Thymus (tissue), 11 donors: Measurements from ENCODE around the gene BBS12. TPM values are rescaled to one million over a fixed set of nuclear protein-coding genes. Genes with fewer than 3 reads are reported as not detected.

ENCODE experiments used
- DNase-seq, 9 donors: peaks; one replicate each; pipeline ENCODE4 v3.0.0-alpha.2; 2013; ENCODE audit warnings: low spot score in 9 of 9, low read depth in 6 of 9, missing footprints in 1 of 9
- H3K27ac ChIP-seq, 2 donors: one replicate each; pipeline ENCODE4 v1.5.1; 2013; ENCODE audit warnings: control low read depth in 1 of 2, low read depth in 1 of 2, low read length in 1 of 2, mild to moderate bottlenecking in 1 of 2, moderate library complexity in 1 of 2
- H3K27me3 ChIP-seq, 2 donors: one replicate each; pipeline ENCODE4 v1.5.1; 2013; ENCODE audit warnings: low read length in 1 of 2; ENCODE audit not compliant: control insufficient read depth in 2 of 2, insufficient read depth in 1 of 2
- H3K36me3 ChIP-seq, 2 donors: one replicate each; pipeline ENCODE4 v1.5.1; 2013; ENCODE audit warnings: low read length in 1 of 2, mild to moderate bottlenecking in 1 of 2, moderate library complexity in 1 of 2; ENCODE audit not compliant: control insufficient read depth in 2 of 2, insufficient read depth in 2 of 2
- H3K4me1 ChIP-seq, 2 donors: one replicate each; pipeline ENCODE4 v1.5.1; 2013; ENCODE audit warnings: low read length in 2 of 2; ENCODE audit not compliant: control insufficient read depth in 2 of 2, insufficient read depth in 2 of 2
- H3K4me3 ChIP-seq, 2 donors: one replicate each; pipeline ENCODE4 v1.5.1; 2013; ENCODE audit warnings: low read length in 2 of 2, control low read depth in 1 of 2, mild to moderate bottlenecking in 1 of 2
- H3K9me3 ChIP-seq, 2 donors: one replicate each; pipeline ENCODE4 v1.5.1; 2013; ENCODE audit warnings: low read length in 1 of 2, mild to moderate bottlenecking in 1 of 2; ENCODE audit not compliant: control insufficient read depth in 2 of 2, insufficient read depth in 1 of 2
- WGBS: extraction: QIAGEN DNeasy Blood & Tissue Kit; methylation state at CpG from one replicate; pipeline ENCODE4 v1.1.7; 2013; 5-methylcytosine and 5-hydroxymethylcytosine counted together
- polyA plus RNA-seq: library from polyadenylated mRNA; stranded (reverse); fragments of 200-250 nt; gene quantifications from one replicate; pipeline ENCODE4 v1.2.3, GENCODE V29; 2013
- total RNA-seq: library from RNA; stranded (reverse); fragments of 120-200 nt; gene quantifications from one replicate; pipeline ENCODE4 v1.2.4, GENCODE V29; 2013
- donor health status: healthy.

BBS12 gene
- total and polyA plus RNA-seq, 2 donors = 3.3 to 3.9 TPM

- no peak overlapping the region for H3K4me3 ChIP-seq
- no peaks in the 10 kb centered on the region for H3K36me3 ChIP-seq
- no peaks in the 10 kb centered on the region for H3K27me3 ChIP-seq
- 95% methylated on average over 1 of the region's 1 CpG for WGBS
- H3K9me3 ChIP-seq = no peaks in the 10 kb centered on the region
- H3K4me1 ChIP-seq = no peaks in the 10 kb centered on the region
- DNase-seq = no peak
- H3K27ac ChIP-seq = no peak overlapping the region
Measured at GRCh38 chr4:122771724-122772123, 39.2 kb downstream of the BBS12 start.

GRCh38 chr4:122772311-122772710 lies 39.8 kb downstream of the BBS12 start:
- no peak for DNase-seq
- H3K36me3 ChIP-seq = no peaks in the 10 kb centered on the region
- no peaks in the 10 kb centered on the region for H3K9me3 ChIP-seq
- H3K4me1 ChIP-seq = no peaks in the 10 kb centered on the region
- H3K4me3 ChIP-seq = no peak overlapping the region
- WGBS = 91% methylated on average over 6 of the region's 6 CpGs
- H3K27ac ChIP-seq = no peak overlapping the region
- H3K27me3 ChIP-seq = no peaks in the 10 kb centered on the region

GRCh38 chr4:122772986-122773385 lies 40.5 kb downstream of the BBS12 start:
- H3K27me3 ChIP-seq = no peaks in the 10 kb centered on the region
- H3K9me3 ChIP-seq = no peaks in the 10 kb centered on the region
- no peak overlapping the region for H3K4me3 ChIP-seq
- no peak for DNase-seq
- H3K27ac ChIP-seq = no peak overlapping the region
- H3K4me1 ChIP-seq = no peaks in the 10 kb centered on the region
- H3K36me3 ChIP-seq = no peaks in the 10 kb centered on the region

- no peak overlapping the region for H3K27ac ChIP-seq
- no peak for DNase-seq
Measured at GRCh38 chr4:122775039-122775438, 42.5 kb downstream of the BBS12 start.

GRCh38 chr4:122775987-122776836 lies 43.7 kb downstream of the BBS12 start:
- DNase-seq = peak in 2 of 9 donors; percentile 3 to 13
- Histone ChIP-seq H3K4me1 (no peaks in the 10 kb centered on the region), H3K27ac (no peak overlapping the region), H3K27me3 (no peaks in the 10 kb centered on the region), H3K9me3 (no peaks in the 10 kb centered on the region), H3K4me3 (no peak overlapping the region), H3K36me3 (no peaks in the 10 kb centered on the region)
- 92% methylated on average over 6 of the region's 6 CpGs for WGBS

More at GRCh38 chr4:122775039-122775438, 42.5 kb downstream of the BBS12 start:
- no peaks in the 10 kb centered on the region for H3K27me3 ChIP-seq
- no peak overlapping the region for H3K4me3 ChIP-seq
- H3K4me1 ChIP-seq = no peaks in the 10 kb centered on the region
- no peaks in the 10 kb centered on the region for H3K9me3 ChIP-seq
- no peaks in the 10 kb centered on the region for H3K36me3 ChIP-seq
- 88% methylated on average over 3 of the region's 3 CpGs for WGBS

GRCh38 chr4:122776916-122777315 lies 44.4 kb downstream of the BBS12 start:
- no peak for DNase-seq
- Histone ChIP-seq H3K4me3 (no peak overlapping the region), H3K27ac (no peak overlapping the region), H3K4me1 (no peaks in the 10 kb centered on the region), H3K27me3 (no peaks in the 10 kb centered on the region), H3K36me3 (no peaks in the 10 kb centered on the region), H3K9me3 (no peaks in the 10 kb centered on the region)
- WGBS = 94% methylated on average over 4 of the region's 4 CpGs

- H3K9me3 ChIP-seq = no peaks in the 10 kb centered on the region
- no peaks in the 10 kb centered on the region for H3K4me1 ChIP-seq
- H3K27me3 ChIP-seq = no peaks in the 10 kb centered on the region
- no peaks in the 10 kb centered on the region for H3K36me3 ChIP-seq
- H3K27ac ChIP-seq = no peak overlapping the region
- H3K4me3 ChIP-seq = no peak overlapping the region
- DNase-seq = no peak
- WGBS = 99% methylated on average over 7 of the region's 7 CpGs
Measured at GRCh38 chr4:122777846-122778673, 45.6 kb downstream of the BBS12 start.

GRCh38 chr4:122781486-122781885 lies 49.0 kb downstream of the BBS12 start:
- Histone ChIP-seq H3K36me3 (no peaks in the 10 kb centered on the region), H3K27me3 (no peaks in the 10 kb centered on the region), H3K4me3 (no peak overlapping the region), H3K9me3 (no peaks in the 10 kb centered on the region), H3K4me1 (no peaks in the 10 kb centered on the region), H3K27ac (no peak overlapping the region)
- DNase-seq = no peak
- 98% methylated on average over 2 of the region's 2 CpGs for WGBS
